HG02763 (cell line): ENCODE results near the gene ABCC5.

Experiments used
- ATAC-seq: cut with Tn5 transposase; IDR thresholded peaks from one replicate; pipeline ENCODE4 v1.9.1; 2021; ENCODE audit warnings: mild to moderate bottlenecking, moderate library complexity; ENCODE audit not compliant: unreplicated experiment

The ABCC5 gene

DNA sequence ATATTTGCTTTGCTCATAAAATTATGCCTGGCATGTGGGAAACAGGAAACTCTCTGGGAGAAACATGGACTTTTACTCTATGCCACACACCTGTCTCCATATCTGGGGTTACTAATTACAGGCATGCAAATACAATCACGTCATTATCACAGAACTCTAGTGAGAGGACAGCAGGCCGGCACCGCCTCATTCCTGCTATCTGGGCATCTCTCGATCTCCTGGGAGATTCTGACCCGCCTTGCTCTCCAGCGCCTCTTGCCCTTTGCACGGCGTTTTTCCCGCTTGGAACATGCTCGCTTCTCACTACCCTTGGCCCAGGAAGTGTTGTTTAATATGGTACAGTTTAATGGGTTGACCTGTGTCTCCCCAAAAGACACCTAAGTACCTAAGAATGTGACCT lies 87.6 kb downstream of the ABCC5 start:
- ATAC-seq, result no peak

DNA sequence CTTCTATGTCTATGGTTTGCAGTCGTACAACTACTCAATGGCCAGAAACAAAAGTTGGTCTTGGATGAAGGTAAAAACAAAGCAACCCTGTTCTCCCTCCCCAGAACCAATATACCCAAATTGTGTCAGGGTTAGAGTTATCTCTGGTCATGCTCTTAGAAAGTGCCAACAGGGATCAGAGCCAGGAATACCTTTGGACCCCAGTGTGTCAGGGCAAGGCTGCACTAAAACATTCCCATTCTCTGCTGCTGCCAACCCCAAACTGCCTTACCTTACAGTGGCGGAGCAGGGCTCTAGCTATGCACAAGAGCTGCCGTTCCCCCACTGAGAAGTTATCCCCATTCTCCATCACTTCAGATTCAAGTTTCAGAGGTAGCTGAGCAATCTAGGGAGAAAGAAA lies 90.6 kb downstream of the ABCC5 start:
- ATAC-seq, result no peak

DNA sequence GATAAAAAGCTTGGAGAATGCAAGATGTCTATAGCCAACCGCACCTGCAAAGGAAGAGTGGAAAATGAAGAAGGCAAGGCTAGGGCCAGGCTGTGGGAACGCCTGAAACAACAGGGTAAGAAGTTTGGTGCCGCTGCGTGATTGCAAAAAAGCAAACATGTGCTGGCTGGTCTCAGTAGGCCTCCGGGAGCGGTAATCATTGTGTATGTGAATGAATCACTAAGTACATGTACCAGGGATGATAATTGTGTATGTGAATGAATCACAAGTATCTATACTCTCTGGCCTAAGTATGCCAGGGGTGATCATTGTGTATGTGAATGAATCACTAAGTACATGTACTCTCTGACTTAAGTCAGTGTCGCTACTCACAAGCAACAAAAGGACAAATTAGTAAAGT lies 92.7 kb downstream of the ABCC5 start:
- ATAC-seq, result no peak

DNA sequence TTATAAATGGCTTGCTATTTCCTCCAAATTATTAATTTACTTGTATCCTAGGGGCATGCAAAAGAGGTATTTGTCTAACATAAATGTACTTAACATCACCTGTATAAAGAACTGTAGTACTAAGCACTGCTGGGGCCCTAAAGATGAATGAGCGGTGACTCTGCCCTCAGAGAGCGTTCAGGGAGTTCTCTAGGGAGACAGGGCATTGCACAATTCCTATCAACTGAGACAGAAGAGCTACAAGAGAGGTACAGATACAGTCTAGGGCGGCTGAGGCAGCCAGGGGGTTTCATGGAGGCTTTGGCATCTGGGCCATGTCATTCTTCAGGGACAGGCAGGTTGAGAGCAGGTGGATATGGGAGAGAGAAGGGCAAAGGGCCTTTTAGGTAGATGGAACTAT lies 93.1 kb downstream of the ABCC5 start:
- no peak for ATAC-seq

DNA sequence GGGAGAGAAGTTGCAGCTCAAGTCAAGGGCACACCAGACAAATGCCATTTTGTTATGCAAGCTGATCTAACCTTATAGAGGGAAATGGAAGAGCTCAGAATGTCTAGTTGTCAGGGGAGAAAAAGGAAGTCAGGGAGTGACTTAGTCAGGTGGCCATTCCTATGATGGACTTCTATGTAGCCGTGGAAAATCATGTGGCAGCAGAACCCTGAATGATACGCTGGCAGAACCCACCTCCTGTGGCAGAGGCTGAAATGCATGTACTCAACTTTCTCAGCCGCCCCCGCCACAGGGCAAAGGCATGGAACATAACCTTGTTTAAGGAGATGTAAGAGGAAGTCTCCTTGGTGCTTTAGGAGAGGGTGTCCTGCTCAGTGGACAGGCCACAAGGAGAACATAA lies 95.3 kb downstream of the ABCC5 start:
- no peak for ATAC-seq

DNA sequence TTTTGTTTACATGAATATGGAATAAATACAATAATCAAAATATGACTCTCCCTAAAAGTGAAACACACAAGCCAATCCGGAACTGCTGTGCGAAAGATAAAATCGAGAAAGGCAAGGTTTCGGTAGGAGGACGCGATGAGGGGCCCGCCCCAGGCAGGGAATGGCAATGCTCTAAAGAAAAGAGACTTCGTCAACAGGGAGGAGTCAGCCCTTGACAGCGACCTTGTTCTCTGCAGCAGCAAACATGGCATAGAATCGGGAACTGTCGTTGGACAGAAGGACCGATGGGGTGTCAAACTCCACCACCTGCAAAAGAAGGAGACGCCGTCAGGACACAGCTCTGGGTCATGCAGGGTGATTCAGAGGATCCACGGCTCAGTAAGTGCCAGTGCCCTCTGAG lies 96.6 kb downstream of the ABCC5 start:
- no peak for ATAC-seq

DNA sequence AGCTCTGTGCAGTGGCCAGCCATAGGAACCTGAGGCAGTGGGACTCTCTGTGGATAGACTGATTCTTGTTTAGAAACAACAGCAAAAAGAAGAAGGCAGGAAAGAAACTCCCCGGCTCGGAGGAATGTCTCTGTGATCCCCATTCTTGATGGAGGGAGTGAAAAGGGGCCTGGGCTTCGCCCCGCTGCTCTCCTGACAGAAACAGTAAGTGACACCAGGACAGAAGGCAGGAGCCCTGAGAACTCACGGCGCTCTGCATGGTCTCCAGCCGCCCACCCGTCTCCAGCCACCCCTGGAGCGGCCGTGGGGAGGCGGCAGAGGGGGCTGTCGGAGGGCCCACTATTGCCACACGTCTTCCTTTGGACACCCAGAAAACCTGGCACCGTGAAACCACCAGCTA lies 97.3 kb downstream of the ABCC5 start:
- ATAC-seq, result no peak

DNA sequence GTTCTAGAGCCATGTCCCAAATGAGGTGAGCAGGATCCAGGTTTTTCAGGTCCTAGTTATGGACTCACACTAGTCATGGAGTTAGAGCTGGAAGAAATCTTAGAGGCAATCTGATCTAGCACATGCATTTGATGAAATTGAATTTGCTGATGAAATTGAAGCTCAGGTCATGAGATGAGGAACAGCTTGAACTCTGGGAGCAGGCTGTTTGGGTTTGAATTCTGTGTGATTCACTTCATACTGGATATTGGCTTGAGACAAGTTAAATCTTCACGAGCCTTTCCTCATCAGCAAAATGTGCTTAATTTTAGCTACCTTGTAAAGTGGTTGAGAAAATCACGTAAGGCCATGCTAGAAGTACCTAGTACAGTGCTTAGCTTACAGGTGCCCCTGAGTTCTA lies 99.5 kb downstream of the ABCC5 start:
- no peak for ATAC-seq

DNA sequence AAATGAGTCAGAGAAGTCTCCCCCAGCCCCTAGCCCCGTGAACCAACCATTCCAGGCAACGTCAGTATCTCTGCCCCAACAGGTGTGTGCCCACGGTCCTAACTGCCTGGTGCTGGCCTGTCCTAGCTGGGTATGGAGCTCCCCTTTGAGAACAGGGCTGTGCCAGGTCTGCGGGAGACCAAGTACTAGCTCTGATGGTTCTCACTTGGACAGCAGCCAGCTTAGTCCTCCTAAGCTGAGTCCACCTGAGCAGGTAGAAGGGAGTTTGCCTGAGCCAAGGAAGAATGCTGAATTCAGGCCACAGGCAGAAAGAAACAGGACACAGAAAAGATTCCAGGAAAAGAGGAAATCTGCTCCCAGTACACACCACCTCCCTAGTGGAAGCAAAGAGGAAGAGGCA lies 99.9 kb downstream of the ABCC5 start:
- ATAC-seq, result no peak

DNA sequence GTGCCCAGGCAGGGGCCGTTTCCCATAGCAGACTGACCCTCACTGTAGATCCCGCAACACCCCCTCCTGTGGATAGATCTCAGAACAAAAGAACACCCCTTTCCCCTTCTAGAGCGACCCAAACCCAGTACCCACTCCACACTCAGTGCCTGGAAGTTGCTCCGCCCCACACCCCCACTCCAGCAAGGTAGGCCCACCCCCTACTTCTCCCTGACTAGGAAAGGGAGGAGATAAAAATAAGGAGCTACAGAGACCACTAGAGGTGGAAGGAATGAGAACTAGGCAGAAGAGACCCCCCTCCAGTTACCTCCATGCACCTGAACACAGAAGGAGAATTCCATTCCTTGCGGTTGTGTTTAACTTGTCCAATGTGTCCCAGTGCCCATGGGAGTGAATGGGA lies 102.8 kb downstream of the ABCC5 start:
- ATAC-seq, result no peak

DNA sequence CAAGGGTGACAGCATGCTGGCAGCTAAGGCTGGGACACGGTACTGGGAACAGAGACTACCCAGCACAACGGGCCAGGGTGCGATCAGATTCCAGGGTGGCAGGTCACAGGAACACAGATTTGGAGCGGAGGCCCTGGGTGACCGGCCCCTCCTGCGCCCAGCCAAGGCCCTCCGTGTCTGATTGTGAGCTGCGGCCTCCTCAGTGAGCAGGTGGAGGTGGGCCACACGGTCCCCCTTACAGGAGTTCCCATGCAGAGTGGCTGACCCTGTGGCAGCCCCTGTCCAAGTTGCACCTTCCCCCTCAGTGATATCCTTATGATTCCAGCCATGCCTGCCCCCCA lies 104.1 kb downstream of the ABCC5 start:
- ATAC-seq, result no peak

DNA sequence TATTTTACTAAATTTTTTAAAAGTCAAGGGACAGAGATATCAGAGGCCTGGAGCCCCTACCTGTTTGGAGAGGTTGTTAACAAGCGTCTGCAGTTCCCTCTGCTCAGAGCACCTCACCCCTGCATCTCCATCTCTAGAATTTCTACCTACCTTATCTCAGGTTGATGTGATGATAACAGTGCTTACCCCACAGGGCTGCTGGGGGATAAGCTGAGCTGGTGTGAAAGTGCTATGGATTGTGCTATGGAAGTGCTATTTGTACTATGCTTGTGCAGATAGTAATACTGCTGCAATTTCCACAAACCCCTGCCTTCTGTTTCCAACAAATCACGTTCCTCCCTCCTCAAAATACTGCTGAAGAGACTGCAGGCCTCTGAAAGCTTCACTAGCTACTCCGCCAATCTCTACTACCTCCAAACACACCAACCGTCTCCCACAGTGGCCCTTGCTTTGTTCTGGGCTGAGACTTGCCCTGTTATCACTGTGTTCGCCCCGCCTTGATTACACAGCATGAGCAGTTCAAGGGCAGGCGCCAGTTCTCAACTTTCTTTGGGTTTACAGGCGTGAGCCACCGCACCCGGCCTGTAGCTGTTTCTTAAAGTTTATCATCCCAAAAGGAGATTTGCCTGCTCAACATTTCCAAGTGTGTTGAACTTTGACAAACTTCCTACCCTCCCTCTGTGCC lies 104.6 kb downstream of the ABCC5 start:
- ATAC-seq, result no peak

DNA sequence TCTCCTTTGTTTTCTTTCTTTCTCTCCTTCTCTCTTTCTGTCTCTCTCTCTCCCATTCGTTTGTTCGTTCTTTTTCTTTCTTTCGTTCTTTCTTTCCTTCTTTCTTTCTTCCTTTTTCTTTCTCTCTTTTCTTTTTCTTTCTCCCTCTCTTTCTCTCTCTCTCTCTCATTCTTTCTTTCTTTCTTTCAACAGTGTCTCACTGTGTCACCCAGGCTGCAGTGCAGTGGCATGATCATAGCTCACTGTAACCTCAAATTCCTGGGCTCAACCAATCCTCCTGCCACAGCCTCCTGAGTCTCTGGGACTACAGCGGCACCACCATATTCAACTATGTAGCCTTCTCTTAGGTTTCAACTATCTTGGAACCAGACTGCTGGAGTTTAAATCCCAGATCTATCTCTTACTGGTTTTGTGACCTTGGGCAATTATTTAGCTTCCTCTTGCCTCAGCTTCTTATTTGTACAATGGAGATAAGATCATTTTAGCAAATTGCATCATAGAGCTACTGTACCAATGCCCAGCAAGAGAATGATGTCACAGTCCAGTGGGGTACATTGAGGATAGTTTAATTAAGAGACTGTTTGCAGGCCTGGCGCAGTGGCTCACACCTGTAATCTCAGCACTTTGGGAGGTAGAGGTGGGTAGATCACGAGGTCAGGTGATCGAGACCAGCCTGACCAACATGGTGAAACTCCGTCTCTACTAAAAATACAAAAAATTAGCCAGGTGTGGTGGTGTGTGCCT lies 105.7 kb downstream of the ABCC5 start:
- no peak for ATAC-seq

DNA sequence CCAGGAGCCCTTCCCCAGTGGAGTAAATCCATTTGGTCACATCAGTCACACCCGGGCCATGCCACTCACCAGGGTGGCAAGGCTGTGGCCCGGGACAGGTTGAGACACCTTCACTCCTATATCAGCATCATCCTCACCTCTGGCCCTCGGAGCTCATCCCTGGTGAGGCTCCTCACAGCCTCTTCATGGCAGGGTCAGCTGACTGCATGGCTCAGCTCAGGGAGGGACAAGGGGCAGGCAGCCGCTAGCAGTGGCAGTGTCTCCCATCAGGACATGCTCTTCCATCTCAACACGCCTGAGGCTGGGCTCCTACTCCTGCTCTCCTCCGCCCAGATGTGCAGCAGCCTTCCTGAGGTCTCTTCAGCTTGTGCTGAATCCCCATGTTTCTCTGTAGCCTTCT lies 106.6 kb downstream of the ABCC5 start:
- no peak for ATAC-seq

DNA sequence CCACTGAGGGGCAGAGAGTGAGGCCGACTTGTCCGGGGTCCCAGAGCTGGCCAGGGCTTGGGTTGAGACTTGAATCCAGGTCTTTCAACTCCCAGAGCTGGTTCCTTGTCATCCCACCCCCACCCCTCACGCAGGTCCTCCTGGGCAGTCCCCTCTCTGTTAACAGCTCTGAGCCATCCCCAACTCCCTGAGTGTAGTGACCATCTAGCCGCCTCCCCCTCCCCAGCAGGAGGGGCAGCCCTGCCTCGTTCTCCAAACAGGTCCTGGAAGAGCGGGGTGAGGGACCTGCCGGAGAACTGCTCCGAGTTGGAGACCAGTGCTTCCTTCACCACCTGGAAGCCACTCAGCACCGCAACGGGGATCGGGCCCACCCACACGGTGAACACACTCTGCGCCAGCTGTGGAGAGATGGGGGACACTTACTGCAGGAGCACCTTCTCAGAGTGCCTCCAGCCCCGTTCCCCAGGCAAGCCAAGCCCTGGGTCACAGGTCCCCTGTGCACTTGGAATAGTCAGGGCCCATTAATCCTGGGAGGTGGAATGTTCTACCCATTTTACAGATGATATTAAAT lies 108.6 kb downstream of the ABCC5 start:
- ATAC-seq, result no peak

DNA sequence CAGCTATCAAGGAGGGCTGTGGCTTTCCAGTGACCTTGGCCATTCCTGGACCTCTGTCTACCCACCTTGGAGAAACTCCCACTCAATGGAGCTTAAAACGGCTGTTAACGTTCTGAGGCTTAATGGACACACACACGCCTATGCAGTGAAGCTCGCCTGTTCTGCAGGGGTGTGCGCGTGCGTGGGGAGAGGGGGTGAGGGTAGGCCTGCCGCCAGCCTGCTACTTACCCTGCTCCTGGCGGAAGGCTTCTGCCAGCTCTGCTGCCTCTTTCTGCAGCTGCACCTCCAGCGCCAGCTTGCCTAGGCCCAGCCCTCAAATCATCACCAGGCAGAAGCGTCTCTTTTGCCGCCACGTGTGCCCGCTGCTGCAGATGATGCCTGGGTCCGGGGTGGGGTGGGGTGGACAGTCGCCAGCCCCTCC lies 109.8 kb downstream of the ABCC5 start:
- ATAC-seq, result no peak

DNA sequence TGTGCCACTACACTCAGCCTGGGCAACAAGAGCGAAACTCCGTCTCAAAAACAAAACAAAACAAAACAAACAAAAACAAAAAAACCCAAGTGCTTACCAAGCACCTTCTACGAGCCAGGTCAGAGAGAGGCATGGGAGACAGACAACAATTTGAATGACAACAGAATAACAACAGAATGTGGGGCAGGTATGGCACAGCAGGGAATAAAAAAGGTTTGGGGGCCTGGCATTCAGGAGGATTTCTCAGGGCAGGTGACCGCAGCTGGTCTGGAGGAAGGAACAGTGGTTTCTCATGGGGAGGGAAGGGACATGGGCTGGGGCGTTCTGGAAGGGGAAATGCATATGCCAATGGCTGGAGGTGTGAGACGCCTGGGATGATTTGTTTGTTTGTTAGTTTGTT lies 110.5 kb downstream of the ABCC5 start:
- no peak for ATAC-seq

DNA sequence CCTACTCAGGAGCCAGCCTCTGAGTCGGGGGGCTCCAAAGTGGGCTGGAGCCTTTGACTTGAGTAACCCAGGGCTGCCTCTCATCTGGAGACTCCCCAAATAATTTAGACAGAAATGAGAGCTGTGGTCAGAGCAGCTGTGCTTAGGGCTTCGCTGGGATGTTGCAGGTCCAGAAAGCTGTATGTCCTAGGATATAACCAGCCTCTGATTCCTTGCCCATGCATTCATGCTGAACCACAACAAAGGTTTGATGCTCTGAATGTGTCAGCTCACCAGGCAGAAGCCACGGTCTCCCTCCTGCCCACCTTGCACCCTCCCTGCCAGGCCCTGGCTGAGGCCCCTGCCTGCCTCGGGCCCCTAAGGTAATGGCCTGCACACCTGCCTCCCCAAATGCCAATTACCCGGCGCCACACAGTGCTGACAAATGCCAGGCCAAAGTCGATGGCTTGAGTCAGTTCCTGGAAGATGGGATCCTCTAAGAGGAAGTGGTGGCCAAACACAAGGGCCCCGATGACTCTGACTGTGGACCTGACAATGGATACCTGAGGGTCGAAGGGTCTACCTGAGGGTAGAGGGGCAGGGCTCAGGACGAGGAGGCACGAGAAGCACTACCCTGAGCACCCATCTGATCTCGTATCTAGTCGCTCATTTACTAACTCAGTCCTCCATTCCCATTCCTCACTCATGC lies 111.3 kb downstream of the ABCC5 start:
- ATAC-seq, result no peak

DNA sequence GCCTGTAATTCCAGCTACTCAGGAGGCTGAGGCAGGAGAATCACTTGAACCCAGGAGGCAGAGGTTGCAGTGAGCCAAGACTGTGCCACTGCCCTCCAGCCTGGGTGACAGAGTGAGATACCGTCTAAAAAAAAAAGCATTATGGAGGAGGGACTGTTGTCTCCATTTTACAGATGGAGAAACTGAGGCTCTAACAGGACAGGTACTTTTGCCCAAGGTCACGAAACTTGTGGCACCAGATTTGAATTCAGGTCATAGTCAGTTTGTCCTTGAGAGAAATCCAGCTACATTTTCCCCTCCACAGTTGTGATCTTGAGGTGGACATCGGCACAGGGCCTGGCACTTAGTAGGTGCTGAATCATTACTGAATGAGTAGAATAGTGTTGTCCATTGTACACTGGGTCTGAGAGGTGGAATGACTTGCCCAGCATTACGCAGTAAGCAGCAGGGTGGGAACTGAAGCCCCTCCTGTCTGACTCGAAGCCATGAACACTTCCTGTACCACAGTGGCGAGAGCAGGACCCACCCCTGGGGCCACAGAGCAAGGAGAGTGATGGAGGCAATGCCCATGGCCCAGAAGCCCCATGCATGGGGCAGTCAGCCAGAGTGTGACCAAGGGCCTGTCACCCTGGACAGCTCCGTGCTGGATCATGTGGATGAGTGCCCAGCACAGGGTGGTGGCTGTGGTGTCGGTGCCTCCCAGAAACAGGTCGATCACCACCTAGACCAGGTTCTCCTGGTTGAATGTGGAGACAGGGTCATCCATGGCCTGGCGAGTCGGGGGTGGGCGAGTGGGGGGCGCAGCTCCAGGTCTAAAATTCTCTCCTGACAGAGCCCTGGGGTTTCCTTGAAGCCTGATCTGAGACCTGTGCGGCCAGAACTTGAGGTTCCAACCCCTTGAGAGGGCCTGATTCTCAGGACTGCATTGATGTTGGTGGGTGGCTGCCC lies 112.6 kb downstream of the ABCC5 start:
- no peak for ATAC-seq

DNA sequence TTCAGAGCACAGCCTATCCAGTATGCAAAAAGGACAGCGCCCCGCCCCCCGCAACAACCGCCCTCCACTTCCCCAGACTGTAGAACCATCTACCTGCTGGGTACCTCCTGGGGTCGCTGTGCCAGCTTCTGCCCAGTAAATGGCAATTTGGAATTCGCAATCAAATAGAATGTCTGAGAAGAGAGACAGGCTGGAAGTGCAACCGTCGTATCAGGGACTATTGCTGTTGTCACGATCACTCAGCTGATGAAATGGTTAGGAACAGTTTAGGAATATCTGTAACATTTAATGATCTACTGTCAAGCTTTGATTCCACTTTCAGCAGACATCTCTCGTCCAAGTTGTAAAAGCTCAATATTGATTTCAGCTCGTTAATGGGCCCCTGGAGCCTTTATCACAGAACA lies 119.7 kb downstream of the ABCC5 start:
- ATAC-seq, result no peak

DNA sequence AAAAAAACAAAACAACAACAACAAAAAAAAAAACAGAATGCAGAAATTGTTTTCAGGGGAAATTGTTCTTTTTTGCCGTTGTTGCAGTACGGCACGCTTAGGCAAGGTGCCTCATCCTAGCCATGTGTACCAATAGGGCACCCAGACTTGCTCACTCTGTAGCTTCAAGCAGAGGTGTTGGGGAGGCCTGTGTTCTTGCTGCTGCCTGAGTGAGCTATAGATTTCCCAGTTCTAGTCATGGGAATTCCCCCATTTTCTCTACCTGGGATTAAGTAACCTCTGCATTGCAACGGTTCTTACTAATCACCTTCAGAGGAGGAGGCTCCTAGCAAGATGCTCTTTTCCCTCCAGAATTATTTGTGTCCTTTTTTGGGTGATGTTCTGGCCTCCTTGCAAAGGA lies 120.1 kb downstream of the ABCC5 start:
- no peak for ATAC-seq
